Measurements from ENCODE around the gene RASGEF1B. TPM values are rescaled to one million over a fixed set of nuclear protein-coding genes. Genes with fewer than 3 reads are reported as not detected.

The RASGEF1B gene
- total RNA-seq, 1 donor from 2014 or later = 43.7 TPM

- intact Hi-C loops (cut with micrococcal nuclease) = no loop called here
- Mint-ChIP-seq H3K9me3 (no peaks in the 10 kb centered on the region), H3K27me3 (no peaks in the 10 kb centered on the region), H3K27ac (peak overlapping the region; percentile 90), H3K4me1 (peaks cover 65% of the 10 kb centered on the region), H3K36me3 (ENCODE audit: low read depth) (peaks cover 31% of the 10 kb centered on the region), H3K4me3 (peak overlapping the region; percentile 92)
- ChIA-PET POLR2A (interaction anchor here (0.7 to 5.5 kb wide), 16 partner anchors 14 to 375 kb away, joined by 3 to 76 read pairs (median 4); no protein-coding TSS in a partner anchor), CTCF (interaction anchor here (1.1 to 9.6 kb wide), 11 partner anchors 17 to 891 kb away, joined by 3 to 239 read pairs (median 7); no protein-coding TSS in a partner anchor)
- DNase-seq (no peak), ATAC-seq (ENCODE audit: low read depth) (no peak)
- no peak for TF ChIP-seq CTCF (IDR thresholded peaks at IDR 0.05)
Measured at GRCh38 chr4:81469781-81470455, 1.8 kb downstream of the RASGEF1B start.

- peaks cover 70% of the 10 kb centered on the region for H3K4me1 Mint-ChIP-seq
- POLR2A ChIA-PET = interaction anchor here (1.9 to 4.9 kb wide), 3 partner anchors 138 to 376 kb away, joined by 5 to 26 read pairs (median 14); no protein-coding TSS in a partner anchor
Measured at GRCh38 chr4:81468678-81469077, 3.0 kb downstream of the RASGEF1B start.

GRCh38 chr4:81467672-81467964 is 4.1 kb downstream of the RASGEF1B start:
- ATAC-seq (ENCODE audit: low read depth) (no peak), DNase-seq (no peak)
- TF ChIP-seq CTCF (IDR thresholded peaks at IDR 0.05) = peak; percentile 15
- CTCF ChIA-PET = interaction anchor here (0.7 to 9.6 kb wide), 42 partner anchors 9 to 893 kb away, joined by 3 to 239 read pairs (median 5); no protein-coding TSS in a partner anchor
- no peaks in the 10 kb centered on the region for H3K27me3 Mint-ChIP-seq
- POLR2A ChIA-PET = interaction anchor here (0.6 to 1.9 kb wide), 5 partner anchors 154 to 802 kb away, joined by 3 to 14 read pairs (median 3); no protein-coding TSS in a partner anchor
- no peak overlapping the region for H3K4me3 Mint-ChIP-seq
- no peak overlapping the region for H3K27ac Mint-ChIP-seq
- H3K9me3 Mint-ChIP-seq = no peaks in the 10 kb centered on the region
- intact Hi-C loops (cut with micrococcal nuclease) = loop anchor here (1.0 kb wide), 8 partner anchors 61 to 893 kb away; no protein-coding TSS in a partner anchor
- peaks cover 43% of the 10 kb centered on the region for H3K36me3 Mint-ChIP-seq (ENCODE audit: low read depth)
- peaks cover 70% of the 10 kb centered on the region for H3K4me1 Mint-ChIP-seq

More at GRCh38 chr4:81468678-81469077, 3.0 kb downstream of the RASGEF1B start:
- TF ChIP-seq CTCF (IDR thresholded peaks at IDR 0.05) = no peak
- Mint-ChIP-seq H3K4me3 (peak overlapping the region; percentile 62), H3K27ac (peak overlapping the region; percentile 19), H3K9me3 (no peaks in the 10 kb centered on the region), H3K27me3 (no peaks in the 10 kb centered on the region), H3K36me3 (ENCODE audit: low read depth) (peaks cover 38% of the 10 kb centered on the region)
- ATAC-seq (ENCODE audit: low read depth) (no peak), DNase-seq (no peak)
- CTCF ChIA-PET = interaction anchor here (1.9 to 9.6 kb wide), 5 partner anchors 182 to 451 kb away, joined by 8 to 239 read pairs (median 18); no protein-coding TSS in a partner anchor
- intact Hi-C loops (cut with micrococcal nuclease) = no loop called here

- POLR2A ChIA-PET = interaction anchor here (0.5 to 1.9 kb wide), 5 partner anchors 154 to 378 kb away, joined by 3 to 14 read pairs (median 4); no protein-coding TSS in a partner anchor
- DNase-seq (no peak), ATAC-seq (ENCODE audit: low read depth) (no peak)
- CTCF ChIA-PET = interaction anchor here (0.5 to 9.6 kb wide), 48 partner anchors 9 to 894 kb away, joined by 3 to 239 read pairs (median 4); no protein-coding TSS in a partner anchor
- Mint-ChIP-seq H3K4me3 (no peak overlapping the region), H3K27me3 (no peaks in the 10 kb centered on the region), H3K4me1 (peaks cover 71% of the 10 kb centered on the region), H3K36me3 (ENCODE audit: low read depth) (peaks cover 49% of the 10 kb centered on the region), H3K9me3 (no peaks in the 10 kb centered on the region), H3K27ac (no peak overlapping the region)
- TF ChIP-seq CTCF (IDR thresholded peaks at IDR 0.05) = peak; percentile 94
- intact Hi-C loops (cut with micrococcal nuclease) = loop anchor here (1.0 kb wide), 8 partner anchors 61 to 893 kb away; no protein-coding TSS in a partner anchor
Measured at GRCh38 chr4:81466841-81467671, 4.7 kb downstream of the RASGEF1B start.
